ENCODE data around the gene DDAH2.

DNA sequence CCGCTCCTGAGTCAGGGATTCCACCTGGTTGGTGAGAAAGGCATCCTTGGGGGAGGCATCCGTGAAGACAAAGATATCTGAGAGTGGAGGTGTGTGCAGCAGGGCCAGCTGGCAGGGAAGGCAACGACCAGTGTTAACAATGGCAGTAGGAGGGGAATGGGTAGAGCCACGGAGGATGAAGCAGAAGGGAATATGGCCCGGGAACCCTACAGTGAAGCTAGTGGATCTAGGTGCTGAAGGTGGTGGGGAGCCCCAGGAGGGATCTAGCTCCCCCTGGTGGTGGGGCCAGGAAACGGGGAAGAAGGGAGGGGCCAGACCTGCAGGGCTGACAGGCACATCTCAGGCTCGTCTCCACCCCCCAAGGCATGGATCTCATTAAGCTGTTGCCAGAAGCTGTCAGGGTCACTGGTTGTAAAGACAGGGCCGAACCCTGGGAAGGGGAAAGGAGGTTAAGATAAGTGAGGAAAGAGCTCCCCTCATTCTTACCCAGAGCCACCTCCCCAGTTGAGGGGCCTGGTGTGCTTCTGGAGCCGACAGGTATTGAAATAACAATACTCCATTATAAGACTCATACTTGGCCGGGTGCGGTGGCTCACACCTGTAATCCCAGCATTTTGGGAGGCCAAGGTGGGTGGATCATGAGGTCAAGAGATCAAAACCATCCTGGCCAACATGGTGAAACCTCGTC, 40.7 kb upstream of the DDAH2 start:
- TF ChIP-seq EP300 (IDR thresholded peaks at IDR 0.05; ENCODE audit: borderline replicate concordance in 1 of 2, control insufficient read depth in 1 of 2, low read depth in 2 of 2, low read length in 2 of 2) (no peak), REST (IDR thresholded peaks at IDR 0.05; ENCODE audit: low read depth, low read length) (no peak), TAF1 (IDR thresholded peaks at IDR 0.05; ENCODE audit: borderline replicate concordance, low read depth, low read length) (no peak), MYC (IDR thresholded peaks at IDR 0.05; ENCODE audit: insufficient read depth, insufficient read length, insufficient replicate concordance, low read length, severe bottlenecking) (no peak), POLR2A (IDR thresholded peaks at IDR 0.05; ENCODE audit: low read depth, low read length) (no peak), BHLHE40 (IDR thresholded peaks at IDR 0.05; ENCODE audit: borderline replicate concordance in 1 of 2, low read depth in 2 of 2, low read length in 1 of 2) (0 out of 4 replicates have a peak, but pooled peaks of 1 of the 2 experiments have one; percentile 12), CTCF (IDR thresholded peaks at IDR 0.05 in 2 of 3, conservative IDR thresholded peaks at IDR 0.05 in 1 of 3; ENCODE audit: control insufficient read depth in 2 of 3, extremely low read depth in 1 of 3, insufficient read depth in 1 of 3, low read depth in 3 of 3, low read length in 3 of 3) (peak; percentile 91 to 95 (median 91)), POU2F2 (IDR thresholded peaks at IDR 0.05; ENCODE audit: borderline replicate concordance, low read depth, low read length) (peak; percentile 21; the same call in 1 of the 3 replicates), EGR1 (IDR thresholded peaks at IDR 0.05; ENCODE audit: borderline replicate concordance in 1 of 2, low read depth in 2 of 2, low read length in 2 of 2) (no peak), GABPA (IDR thresholded peaks at IDR 0.05; ENCODE audit: low read depth) (no peak), FOS (IDR thresholded peaks at IDR 0.05; ENCODE audit: borderline replicate concordance, extremely low read depth, insufficient read length) (no peak), SPI1 (IDR thresholded peaks at IDR 0.05; ENCODE audit: borderline replicate concordance, insufficient read depth, low read depth, low read length) (no peak), MAX (IDR thresholded peaks at IDR 0.05; ENCODE audit: low read depth, low read length) (no peak), ESRRA (IDR thresholded peaks at IDR 0.05; ENCODE audit: low read length) (no peak)
